ENCODE data around the gene TOE1. TPM values are rescaled to one million over a fixed set of nuclear protein-coding genes. Genes with fewer than 3 reads are reported as not detected.

TOE1 gene
- total RNA-seq, 1 experiment from 2014 or later = 11.5 TPM

DNA sequence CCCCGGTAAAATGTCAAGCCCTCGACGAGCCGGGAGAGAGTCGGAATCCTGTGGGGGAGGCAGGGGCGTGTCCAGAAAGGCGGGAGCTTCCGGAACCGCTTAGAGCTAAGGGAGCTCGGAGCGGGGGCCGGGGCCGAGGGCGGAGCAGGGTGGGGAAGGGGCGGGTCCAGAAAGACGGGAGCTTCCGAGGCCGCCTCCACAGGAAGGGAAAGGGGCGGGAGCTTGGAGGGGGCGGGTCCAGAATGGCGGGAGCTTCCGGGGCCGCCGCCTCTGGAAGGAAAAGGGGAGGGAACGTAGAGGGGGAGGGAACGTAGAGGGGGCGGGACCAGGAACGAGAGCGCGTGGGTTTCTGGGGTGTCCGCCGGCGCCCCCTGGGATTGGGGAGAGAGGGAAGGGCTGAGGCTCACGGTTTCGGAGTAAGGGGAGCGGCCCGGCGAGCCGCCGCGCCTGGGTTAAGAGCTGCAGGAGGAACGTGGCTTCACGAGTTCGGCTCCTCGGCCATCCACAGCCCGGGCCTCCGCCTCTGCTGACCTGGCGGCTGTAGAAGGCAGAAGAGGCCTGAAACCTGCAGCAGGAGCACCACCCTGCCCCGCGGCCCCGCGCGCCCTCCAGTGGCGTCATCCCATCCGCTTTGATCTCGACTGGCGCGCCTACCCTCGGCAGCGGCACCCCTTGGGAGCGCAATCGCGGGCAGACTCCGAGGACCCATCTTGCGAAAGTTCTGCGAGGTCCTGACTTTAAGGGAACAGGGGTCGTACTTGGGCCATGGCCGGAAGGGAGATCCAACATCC, 36.3 kb upstream of the TOE1 start (continued):
- TF ChIP-seq ZFX (IDR thresholded peaks at IDR 0.05) = peak; percentile 85
- peak; percentile 77; the same call in 1 of the 2 replicates for TF ChIP-seq SIN3A (IDR thresholded peaks at IDR 0.05; ENCODE audit: low read depth)
- no peak for TF ChIP-seq YY1 (IDR thresholded peaks at IDR 0.05; ENCODE audit: extremely low read depth, insufficient replicate concordance, low read depth, low read length)
- TF ChIP-seq POLR2AphosphoS5 (IDR thresholded peaks at IDR 0.05; ENCODE audit: low read depth, low read length) = peak; percentile 57
- TF ChIP-seq EZH2phosphoT487 (IDR thresholded peaks at IDR 0.05; ENCODE audit: borderline replicate concordance) = no peak

DNA sequence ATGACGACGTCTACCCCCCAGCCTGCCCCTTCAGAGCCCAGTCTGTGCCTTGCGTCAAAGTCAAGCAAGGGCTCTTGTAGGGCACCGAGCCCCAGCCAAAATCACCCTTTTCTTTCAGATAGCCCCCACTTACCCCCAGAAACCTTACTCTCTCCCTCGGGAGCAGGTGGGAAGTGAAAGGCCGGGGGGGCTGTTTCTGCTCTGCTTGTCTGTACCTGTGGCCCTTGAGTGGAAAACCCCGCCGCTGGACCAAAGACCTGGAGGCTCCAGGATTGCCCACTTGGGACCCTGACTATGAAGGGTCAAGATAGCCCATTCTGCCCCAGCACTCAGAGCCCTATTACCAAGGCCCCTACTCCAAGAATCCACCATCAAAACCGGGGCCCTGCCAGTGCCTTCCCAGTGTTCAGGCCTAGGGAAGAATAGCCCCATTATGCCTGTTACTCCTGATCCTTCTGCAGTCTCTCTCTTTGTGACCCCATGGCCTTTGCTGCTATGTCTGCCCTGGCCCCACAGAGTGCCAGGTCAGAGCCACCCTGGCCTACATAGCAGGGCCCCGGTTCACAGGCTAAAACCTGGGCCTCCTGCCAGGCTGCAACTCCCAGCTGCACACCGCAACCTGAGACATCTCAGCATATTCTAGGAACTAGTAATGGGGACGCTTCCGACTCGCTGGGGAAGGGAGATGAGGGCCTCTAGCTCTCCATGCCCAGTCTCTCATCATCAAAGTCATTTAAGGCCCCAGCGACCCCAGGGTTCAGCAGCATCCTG, 35.5 kb upstream of the TOE1 start:
- CTCF ChIA-PET = interaction anchor here (1.8 kb wide), 1 partner anchor 195 kb away, joined by 9 read pairs; the partner anchor contains the start of genes CCDC163 and MMACHC
- Histone ChIP-seq H2AFZ (ENCODE audit: low read depth, low read length, poor library complexity, severe bottlenecking) (no peak overlapping the region), H3K9me3 (ENCODE audit: control insufficient read depth in 1 of 2, insufficient read depth in 1 of 2, low read depth in 1 of 2, low read length in 2 of 2) (no peaks in the 10 kb centered on the region), H3K4me2 (ENCODE audit: low read length) (peak overlapping the region; percentile 94), H3K27me3 (ENCODE audit: insufficient read depth, low read length) (no peaks in the 10 kb centered on the region), H3K9ac (ENCODE audit: low read length) (peak overlapping the region; percentile 81), H4K20me1 (ENCODE audit: insufficient read depth) (no peaks in the 10 kb centered on the region), H3K79me2 (ENCODE audit: insufficient read depth, low read length) (no peaks in the 10 kb centered on the region), H3K4me1 (ENCODE audit: control insufficient read depth in 1 of 2, insufficient read depth in 2 of 2, low read length in 2 of 2) (peaks cover 12 to 41% of the 10 kb centered on the region in 2 experiments), H3K27ac (ENCODE audit: low read depth, low read length) (peak overlapping the region; percentile 82), H3K9me2 (ENCODE audit: insufficient read depth) (no peaks in the 10 kb centered on the region), H3K4me3 (replicated peaks in 1 of 2; ENCODE audit: low read depth in 1 of 2, low read length in 2 of 2) (peak overlapping the region; percentile 69 to 70), H3K36me3 (ENCODE audit: control insufficient read depth in 1 of 2, insufficient read depth in 2 of 2, low read length in 2 of 2) (no peaks in the 10 kb centered on the region)
- no peak; the same call in 1 of the 2 replicates for ATAC-seq
- no peak for DNase-seq (ENCODE audit: low read depth, low spot score)
- POLR2A ChIA-PET = interaction anchor here (1.0 to 2.0 kb wide), 5 partner anchors 12 to 485 kb away, joined by 3 to 9 read pairs (median 3); partner anchors contain the start of gene PRDX1
- intact Hi-C loops (cut with micrococcal nuclease) = loop anchor here (1.0 to 5.0 kb wide), 5 partner anchors 34 to 572 kb away; partner anchors contain the start of gene RNU5D-1
- RAD21 ChIA-PET (ENCODE audit: low non-redundant PET in 1 of 2, low total read pairs in 2 of 2, uncharacterized antibody in 2 of 2, unreplicated experiment in 2 of 2) = no interaction called here
- TF ChIP-seq POLR2AphosphoS5 (IDR thresholded peaks at IDR 0.05; ENCODE audit: low read depth, low read length) (peak; percentile 33; the same call in 1 of the 2 replicates), TCF7L2 (IDR thresholded peaks at IDR 0.05; ENCODE audit: borderline replicate concordance, extremely low read depth, insufficient read depth, insufficient read length) (no peak)
- no TSS peak for BruUV-seq (replicated peaks)

All from HCT116 (cell line).